ENCODE measurements around the gene RFXANK. TPM values are rescaled to one million over a fixed set of nuclear protein-coding genes. Genes with fewer than 3 reads are reported as not detected.

Gene RFXANK
- polyA plus RNA-seq, 1 experiment, result 53.3 TPM

GRCh38 chr19:19186742-19187141 is 5.3 kb upstream of the RFXANK start:
- Histone ChIP-seq H3K9me3 (ENCODE audit: control insufficient read depth, insufficient read depth, low read length) (no peaks in the 10 kb centered on the region; the same call in 1 of the 2 replicates), H3K27me3 (ENCODE audit: control insufficient read depth, insufficient read depth, low read length) (no peaks in the 10 kb centered on the region), H3K4me3 (ENCODE audit: low read depth, low read length) (no peak overlapping the region), H3K27ac (ENCODE audit: low read depth, low read length) (no peak overlapping the region)
- POLR2A ChIA-PET, result no interaction called here
- DNase-seq (ENCODE audit: low read depth, low spot score), result no peak
- TF ChIP-seq CTCF (IDR thresholded peaks at IDR 0.05; ENCODE audit: low read depth, low read length), result no peak
- CTCF ChIA-PET, result interaction anchor here (0.7 to 1.6 kb wide), 2 partner anchors 12 to 324 kb away, joined by 5 to 7 read pairs; no protein-coding TSS in a partner anchor

GRCh38 chr19:19191768-19192077 is 335 bp upstream of the RFXANK start:
- CTCF ChIA-PET, result interaction anchor here (0.7 to 2.9 kb wide), 3 partner anchors 17 to 68 kb away, joined by 4 to 15 read pairs (median 6); no protein-coding TSS in a partner anchor
- peak overlapping the region; percentile 98 for H3K4me3 ChIP-seq (ENCODE audit: low read depth, low read length)
- TF ChIP-seq CTCF (IDR thresholded peaks at IDR 0.05; ENCODE audit: low read depth, low read length), result no peak
- POLR2A ChIA-PET, result interaction anchor here (0.5 to 1.9 kb wide), 4 partner anchors 11 to 96 kb away, joined by 3 to 22 read pairs (median 5); partner anchors contain the start of gene NR2C2AP
- DNase-seq (ENCODE audit: low read depth, low spot score), result no peak
- H3K27me3 ChIP-seq (ENCODE audit: control insufficient read depth, insufficient read depth, low read length), result no peaks in the 10 kb centered on the region
- peak overlapping the region; percentile 98 for H3K27ac ChIP-seq (ENCODE audit: low read depth, low read length)
- H3K9me3 ChIP-seq (ENCODE audit: control insufficient read depth, insufficient read depth, low read length), result no peaks in the 10 kb centered on the region; the same call in 1 of the 2 replicates

DNA sequence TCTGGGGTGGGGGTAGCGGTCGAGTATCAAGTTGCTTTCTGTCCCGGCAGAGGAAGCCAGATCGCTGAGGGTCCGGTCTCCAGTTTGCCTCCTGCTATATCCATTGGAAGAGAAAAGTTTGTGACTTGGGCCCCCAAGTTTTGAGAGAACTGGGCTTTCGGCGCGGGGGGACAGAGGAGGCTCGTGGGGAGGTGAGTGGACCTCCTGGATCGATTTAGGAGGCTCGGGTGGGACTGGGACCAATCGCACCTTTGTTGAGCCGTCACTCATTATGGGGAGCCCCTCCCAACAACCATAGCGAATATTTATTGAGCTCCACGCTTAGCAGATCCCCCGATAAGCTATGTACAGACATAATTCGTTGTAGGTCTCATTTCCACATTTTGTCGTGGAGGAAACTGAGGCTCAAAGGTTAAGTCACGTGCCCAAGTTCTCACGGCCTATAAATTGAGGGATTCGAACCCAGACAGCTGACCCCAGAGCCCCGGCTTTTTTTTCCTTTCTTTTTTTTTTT is 909 bp downstream of the RFXANK start:
- CTCF ChIA-PET, result interaction anchor here (1.7 to 2.9 kb wide), 2 partner anchors 19 to 47 kb away, joined by 6 to 15 read pairs; no protein-coding TSS in a partner anchor
- no peak overlapping the region for H3K27ac ChIP-seq (ENCODE audit: low read depth, low read length)
- no peak for DNase-seq (ENCODE audit: low read depth, low spot score)
- no peak for TF ChIP-seq CTCF (IDR thresholded peaks at IDR 0.05; ENCODE audit: low read depth, low read length)
- H3K27me3 ChIP-seq (ENCODE audit: control insufficient read depth, insufficient read depth, low read length), result no peaks in the 10 kb centered on the region
- H3K9me3 ChIP-seq (ENCODE audit: control insufficient read depth, insufficient read depth, low read length), result no peaks in the 10 kb centered on the region; the same call in 1 of the 2 replicates
- POLR2A ChIA-PET, result interaction anchor here (0.6 to 1.9 kb wide), 4 partner anchors 10 to 1773 kb away, joined by 3 to 22 read pairs (median 6); partner anchors contain the start of genes MVB12A and NR2C2AP
- H3K4me3 ChIP-seq (ENCODE audit: low read depth, low read length), result peak overlapping the region; percentile 92

DNA sequence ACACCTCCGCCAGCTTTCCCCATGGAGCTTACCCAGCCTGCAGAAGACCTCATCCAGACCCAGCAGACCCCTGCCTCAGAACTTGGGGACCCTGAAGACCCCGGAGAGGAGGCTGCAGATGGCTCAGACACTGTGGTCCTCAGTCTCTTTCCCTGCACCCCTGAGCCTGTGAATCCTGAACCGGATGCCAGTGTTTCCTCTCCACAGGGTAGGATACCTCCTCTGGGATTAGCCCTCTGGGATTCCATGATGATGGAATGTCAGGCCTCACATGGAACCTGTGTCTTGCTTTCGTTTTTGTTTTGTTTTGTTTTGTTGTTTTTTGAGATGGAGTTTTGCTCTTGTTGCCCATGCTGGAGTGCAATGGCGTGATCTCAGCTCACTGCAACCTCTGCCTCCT is 1.9 kb downstream of the RFXANK start:
- ChIA-PET CTCF (interaction anchor here (1.2 kb wide), 1 partner anchor 8 kb away, joined by 6 read pairs; no protein-coding TSS in a partner anchor), POLR2A (interaction anchor here (0.6 kb wide), 1 partner anchor 28 kb away, joined by 3 read pairs; no protein-coding TSS in a partner anchor)
- no peak for TF ChIP-seq CTCF (IDR thresholded peaks at IDR 0.05; ENCODE audit: low read depth, low read length)
- Histone ChIP-seq H3K27ac (ENCODE audit: low read depth, low read length) (no peak overlapping the region), H3K9me3 (ENCODE audit: control insufficient read depth, insufficient read depth, low read length) (no peaks in the 10 kb centered on the region; the same call in 1 of the 2 replicates), H3K27me3 (ENCODE audit: control insufficient read depth, insufficient read depth, low read length) (no peaks in the 10 kb centered on the region), H3K4me3 (ENCODE audit: low read depth, low read length) (peak overlapping the region; percentile 92)
- DNase-seq (ENCODE audit: low read depth, low spot score), result no peak
